Measurements from ENCODE around the gene SRBD1.
"Not testable (repeated sequence)": the region's sequence is repeated elsewhere in the genome, so short reads cannot be mapped to it uniquely, and the experiment has no call there.

The SRBD1 gene

DNA sequence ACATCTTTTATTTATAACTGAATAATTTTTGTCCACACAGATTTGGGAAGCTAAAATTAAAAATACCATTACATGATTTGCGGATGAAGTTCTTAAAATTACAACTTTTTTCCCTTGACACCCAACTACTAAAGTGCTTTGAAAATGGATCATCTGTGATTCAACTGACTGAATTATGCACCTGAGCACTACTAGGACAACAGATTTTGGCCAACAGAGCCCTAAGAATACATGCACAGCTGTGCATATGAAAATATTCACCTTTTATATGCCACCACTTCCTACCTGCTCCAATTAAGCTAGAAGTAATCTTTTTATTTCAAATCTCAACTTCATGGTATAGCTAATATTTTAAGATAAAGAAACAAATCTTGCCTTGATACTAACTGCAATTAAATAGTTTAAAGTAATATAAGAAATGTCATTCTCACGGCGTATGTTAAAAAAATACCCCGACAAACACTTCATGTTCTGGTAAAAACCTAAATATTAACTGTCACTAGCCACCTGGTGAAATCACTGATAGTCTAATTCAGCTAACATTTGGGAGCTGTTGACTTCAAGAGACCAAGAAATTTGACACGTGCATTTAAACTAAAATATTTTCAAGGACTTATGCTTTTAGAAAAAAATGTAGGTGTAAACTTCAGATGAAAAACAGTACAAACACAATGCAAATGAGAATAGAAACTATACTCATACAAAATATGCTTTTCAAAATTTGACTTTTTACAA, 153.7 kb downstream of the SRBD1 start:
- no peak for DNase-seq

DNA sequence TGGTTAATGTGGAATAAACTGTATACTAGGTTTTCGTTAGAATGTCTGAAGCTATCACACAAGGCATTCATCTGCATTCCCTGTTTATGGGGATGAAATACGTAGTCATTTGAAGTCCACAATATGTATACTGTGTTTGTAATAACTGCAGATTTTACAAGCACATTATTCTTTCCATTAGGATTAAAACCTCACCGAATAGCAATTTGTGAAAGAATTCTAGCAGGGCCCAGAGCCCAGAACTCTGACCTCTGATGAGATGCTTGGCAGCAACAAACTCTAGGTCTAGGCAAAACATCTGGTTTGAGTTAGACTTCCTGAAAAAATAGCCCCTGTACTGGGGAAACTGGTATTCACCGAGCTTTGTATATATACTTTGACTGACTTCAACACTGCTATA, 158.2 kb downstream of the SRBD1 start:
- no peak for DNase-seq

DNA sequence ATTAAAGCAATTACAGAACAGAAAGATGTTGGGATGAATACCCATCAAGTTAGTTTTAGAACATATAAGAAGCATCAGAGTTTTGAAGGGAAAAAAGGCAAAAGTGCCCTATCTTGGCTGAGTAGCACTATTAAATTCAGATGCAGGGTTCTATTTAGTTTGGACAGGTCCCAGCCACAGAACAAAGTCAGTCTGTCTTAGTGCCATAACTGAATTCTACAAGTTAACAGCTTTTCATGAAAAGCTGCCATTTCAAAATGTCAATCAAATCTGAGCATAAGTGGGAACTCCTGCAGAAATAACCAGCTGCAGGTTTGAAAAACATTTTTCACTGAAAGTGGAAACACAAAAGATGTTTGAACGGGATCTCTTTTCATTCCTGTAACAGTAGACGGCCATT, 160.4 kb downstream of the SRBD1 start:
- peak; percentile 27 for DNase-seq

DNA sequence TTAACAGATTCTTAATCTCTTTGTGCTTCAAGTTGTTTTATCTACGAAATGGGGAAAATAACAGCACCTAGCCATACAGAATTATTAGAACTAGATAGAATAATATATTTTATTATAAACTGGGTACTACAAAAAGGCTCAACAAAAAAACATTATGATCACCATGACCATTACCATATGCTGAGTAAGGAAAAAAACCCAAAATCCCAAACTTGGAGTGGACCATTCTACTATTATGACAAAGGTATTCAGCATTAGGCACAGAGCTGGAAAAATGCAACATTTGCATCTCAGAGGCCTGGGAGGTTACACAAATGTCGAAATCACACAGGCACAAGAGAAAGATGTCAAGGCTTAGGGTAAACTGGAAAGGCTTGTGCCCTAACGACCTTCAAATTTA, 162.8 kb downstream of the SRBD1 start:
- DNase-seq = no peak

DNA sequence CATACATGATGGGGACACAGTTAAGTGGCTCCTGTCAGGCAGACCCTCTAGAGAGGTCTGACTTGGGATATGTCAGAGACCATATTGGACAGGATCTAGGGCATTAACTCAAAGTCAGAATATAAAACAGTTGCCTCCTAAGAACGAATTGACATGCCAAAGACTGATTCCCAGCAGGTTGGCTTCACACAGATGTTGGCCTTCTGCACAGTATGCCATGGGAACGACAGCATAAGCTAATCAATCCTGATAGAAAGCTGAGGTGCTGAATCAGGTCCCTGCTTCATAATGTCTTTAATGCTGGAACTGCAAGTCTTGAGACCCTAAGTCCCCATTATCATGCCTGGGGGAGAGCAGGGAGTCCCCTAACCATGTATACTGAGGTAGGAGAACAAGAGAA, 165.1 kb downstream of the SRBD1 start:
- no peak for DNase-seq

DNA sequence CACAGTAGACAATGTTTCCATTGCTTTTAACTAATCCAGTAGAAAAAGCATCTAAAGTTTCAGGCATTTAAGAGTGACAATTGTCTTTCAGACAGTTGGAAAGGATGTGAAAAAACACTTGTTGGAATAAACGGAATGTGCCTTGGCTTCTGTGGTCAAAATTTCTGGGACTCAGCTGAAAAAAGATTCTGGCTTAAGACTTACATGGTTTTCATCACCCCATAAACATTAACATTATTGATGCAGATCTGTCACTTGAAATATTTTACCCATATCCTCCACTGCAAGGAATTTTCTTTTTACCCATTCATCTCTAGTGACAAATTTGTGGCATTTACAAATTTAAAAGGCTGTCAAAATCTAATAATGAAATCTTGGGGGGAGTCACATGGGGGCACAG, 166.0 kb downstream of the SRBD1 start:
- no peak for DNase-seq

DNA sequence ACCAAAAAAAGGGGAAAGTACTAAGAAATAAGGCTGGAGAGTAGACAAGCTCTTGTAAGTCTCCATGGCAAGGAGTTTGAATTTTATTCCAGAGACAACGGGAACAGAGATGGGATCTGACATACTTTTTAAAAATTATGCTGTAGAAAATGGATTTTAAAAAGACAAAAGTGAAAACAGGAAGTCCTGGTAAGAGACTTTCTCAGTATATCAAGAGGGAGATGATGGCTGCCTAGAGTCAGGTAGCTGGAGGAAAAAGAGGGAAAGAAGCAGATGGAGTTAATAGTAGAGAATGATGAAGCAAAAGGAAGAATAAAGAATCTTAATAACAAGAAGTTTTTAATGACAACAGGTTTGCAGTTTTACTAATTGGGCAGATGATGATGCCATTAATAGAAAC, 168.1 kb downstream of the SRBD1 start:
- no peak for DNase-seq

DNA sequence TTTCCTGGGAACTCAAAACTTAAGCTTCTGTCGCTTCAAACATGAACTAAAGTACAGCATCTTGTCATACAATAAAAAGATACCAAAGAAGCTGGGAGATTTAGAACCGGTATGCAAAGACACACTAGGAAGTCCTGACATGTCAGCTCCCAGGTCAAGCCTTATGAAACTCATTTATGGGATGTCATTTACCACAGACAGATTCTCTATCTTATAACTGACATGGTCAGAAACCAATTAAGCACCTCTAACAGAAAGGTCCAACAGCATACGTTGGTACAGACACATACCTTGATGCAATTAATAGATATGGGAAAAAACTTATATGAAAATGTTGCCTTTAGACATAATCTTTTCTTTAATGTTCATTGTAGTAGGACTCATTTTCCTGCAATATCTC, 169.0 kb downstream of the SRBD1 start:
- no peak for DNase-seq

DNA sequence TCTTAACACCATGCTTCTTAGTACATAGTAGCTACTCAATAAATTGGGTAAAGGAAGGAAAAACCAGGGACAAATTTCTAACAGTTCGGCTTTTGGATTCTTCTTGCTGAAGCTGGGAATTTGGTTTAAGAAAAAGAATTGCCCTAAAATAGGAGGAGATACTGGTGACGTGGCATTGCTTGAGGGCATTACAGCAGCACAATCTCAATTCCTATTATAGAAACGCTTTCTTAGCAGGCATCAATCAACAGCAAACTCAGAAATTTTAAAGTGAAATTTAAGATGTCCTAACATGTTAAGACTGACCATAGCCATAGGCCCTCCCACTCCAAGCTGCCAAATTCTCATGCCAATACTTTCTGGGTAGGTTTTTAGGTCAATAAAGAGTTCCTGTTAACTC, 169.5 kb downstream of the SRBD1 start:
- no peak for DNase-seq

DNA sequence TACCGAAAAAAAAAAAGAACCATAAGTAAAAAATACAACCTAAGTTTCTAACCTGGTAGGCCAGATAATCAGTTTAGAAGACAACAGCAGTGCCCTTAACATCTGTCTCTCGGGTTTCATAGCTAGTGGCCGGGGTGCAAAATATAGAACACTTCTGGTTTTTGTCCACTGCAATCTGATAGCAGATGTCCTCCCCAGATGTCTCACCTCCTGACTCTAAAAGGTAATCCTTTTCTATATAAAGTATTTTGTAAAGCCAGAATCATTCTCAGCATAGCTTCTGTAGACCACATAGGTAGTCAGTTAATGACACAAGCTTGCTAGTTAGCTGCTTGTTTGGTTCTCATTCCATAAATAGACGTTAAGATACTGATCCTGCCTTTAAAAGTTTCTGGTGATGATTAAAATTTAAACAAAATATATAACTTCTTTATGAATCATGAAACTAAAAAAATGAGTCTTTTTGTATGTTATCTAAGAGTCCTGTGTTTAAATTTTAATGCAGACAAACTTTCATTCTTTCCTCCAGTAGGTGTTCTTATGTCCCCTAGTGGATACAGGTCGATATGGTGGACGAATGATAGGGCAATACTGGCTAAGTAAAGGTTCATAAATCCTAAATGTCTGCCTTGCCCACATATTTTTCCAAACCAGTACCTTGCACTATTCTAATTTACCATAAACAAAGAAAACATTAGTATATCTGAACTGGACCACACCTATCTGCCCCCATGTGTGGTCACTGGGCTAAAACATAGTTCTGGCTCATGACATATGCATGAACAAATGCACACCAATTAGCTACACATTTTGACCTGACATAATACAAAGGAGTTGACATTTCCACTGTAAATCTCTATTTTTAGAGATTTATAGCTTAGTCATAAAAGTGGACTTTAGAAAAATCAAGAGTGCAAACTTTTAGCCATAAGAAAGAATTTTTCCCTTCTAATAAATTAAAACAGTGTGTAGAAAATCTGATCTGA, 171.0 kb downstream of the SRBD1 start:
- peak; percentile 6 for DNase-seq

DNA sequence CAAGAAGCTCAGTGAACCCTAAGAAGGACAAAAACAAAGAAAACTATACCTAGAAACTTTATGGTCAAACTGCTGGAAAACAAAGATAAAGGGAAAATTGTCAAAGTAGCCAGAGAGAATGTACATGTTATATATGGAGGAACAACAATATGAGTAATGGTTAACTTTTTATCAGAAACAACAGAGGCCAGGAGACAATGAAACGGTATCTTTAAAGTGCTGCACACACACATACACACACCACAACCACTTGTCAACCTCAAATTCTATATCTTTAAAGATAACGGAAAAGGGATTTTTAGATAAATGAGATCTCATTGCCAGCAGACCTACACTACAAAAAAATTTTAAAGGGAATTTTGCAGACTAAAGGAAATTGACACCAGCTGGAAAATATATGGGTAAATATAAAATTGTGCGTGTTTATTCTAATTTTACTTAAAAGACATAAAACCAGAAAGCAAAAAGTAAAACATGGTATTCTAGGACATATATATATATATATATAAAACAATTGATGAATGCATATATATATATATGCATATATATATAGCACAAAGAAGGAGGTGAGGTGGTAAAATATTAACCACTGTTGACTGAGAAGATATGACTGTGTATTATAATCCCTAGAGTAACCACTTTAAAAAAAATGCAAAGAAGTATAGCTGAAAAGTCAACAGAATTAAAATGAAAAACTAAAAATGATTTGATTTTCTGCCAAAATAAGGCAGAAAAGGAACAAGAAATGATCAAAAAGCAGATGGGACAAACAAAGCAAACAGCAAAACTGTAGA, 172.0 kb downstream of the SRBD1 start:
- no peak for DNase-seq

DNA sequence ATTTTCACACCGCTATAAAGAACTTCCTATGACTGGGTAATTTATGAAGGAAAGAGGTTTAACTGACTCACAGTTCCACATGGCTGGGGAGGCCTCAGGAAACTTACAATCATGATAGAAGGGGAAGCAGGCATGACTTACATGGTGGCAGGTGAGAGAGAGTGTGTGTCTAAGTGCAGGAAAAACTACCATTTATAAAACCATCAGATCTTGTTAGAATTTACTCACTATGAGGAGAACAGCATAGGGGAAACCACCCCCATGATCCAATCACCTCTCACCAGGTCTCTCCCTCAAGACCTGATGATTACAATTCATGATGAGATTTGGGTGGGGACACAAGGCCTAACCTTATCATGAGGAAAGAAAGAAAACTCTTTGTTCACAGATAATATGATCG, 174.6 kb downstream of the SRBD1 start:
- no peak for DNase-seq

DNA sequence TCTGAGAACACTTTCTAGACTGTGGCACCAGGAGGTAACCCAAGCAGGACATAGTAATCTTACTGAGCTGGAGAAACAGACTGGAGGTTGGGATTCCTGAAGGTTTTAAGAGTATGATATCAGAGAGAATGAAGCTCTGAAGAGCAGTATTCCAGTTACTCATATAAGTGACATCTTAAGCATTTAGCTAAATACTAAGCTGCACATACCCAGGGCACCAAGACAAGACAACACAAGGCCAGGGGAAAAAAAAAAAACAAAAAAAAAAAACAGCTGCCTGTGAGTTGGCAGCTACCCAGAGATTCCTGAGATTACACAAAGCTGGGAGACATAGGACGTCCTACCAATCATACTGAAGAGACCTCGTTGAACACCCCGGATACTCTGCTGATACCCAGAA, 175.8 kb downstream of the SRBD1 start:
- no peak for DNase-seq

DNA sequence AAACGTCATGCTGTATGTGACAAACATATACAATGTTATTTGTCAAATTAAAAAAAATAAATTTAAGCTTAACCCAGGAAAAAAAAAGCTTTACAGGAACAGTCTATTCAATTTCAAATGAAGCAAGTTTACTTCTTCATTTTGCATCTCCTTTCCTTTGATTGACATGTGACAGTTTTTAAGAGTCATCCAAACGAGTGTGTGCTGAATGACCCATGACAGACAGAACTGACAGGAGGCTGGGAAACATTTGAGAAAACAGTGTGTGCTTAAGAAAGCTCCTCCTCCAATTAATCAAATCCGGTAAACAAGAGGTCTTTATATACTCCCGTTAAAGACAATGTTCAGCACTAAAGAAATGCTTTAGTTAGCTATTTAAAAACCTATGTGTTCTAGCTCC, 177.7 kb downstream of the SRBD1 start:
- no peak for DNase-seq

DNA sequence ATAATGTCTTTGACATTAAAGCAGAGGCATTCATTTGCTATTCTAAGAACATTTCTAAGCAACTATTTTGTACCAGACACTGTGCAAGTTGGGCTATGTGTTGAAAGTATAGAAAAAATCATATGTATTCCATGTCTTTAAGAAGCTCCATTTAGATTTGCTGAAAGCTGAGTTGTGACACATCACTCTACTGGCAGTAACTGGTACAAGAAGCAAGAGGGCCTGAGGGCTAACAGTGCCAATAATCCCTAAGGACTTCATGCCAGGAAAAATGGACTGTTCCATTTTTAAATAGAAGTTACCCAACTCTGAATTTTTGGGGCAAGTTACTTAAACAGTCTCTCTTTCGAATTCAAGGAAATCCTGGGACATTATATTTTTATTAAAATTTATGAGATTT, 178.7 kb downstream of the SRBD1 start:
- no peak for DNase-seq

DNA sequence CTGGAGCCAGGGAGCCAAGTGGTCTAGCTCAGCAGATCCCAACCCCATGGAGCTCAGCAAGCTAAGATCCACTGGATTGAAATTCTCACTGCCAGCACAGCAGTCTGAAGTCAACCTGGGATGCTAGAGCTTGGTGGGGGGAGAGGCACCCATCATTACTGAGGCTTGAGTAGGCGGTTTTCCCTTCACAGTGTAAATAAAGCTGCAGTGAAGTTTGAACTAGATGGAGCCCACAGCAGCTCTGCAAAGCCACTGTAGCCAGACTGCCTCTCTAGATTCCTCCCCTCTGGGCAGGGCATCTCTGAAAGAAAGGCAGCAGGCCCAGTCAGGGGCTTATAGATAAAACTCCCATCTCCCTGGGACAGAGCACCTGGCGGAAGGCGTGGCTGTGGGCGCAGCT, 185.0 kb downstream of the SRBD1 start:
- DNase-seq = not testable (repeated sequence)

DNA sequence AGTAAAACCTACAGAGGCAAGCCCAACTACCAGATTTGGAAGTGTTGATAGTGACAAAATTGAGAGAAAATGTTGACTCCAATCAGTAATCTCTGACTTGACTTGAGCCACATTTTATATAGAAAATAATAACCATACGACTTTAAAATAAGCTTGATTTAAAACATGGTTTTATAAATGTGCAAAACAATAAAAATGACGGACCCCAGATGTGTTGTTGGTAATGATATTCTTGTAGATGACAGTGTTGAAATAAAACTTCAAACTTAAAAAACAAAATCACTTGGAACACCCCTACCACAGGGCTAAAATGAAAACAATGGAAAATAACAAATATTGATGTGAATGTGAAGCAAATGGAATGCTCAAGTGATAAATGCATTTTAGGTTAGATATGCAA, 188.1 kb downstream of the SRBD1 start:
- no peak for DNase-seq

DNA sequence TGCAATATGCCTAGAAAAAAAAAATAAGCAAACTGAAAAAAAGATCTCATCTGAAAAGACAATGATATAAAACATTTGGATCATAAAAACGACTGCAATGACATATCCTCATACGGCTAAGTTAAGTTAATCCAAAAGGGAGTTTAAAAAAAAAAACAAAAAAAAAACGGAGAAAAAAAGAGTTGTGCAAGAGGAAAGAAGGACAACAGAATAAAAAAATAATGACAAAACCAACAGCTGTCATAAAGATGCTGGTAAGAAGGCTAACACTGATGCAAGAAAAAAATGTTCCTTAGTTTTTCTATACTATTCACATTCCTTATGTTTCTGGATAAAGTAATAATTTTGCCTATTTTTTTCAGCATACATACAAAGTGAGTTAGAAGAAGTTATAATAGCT, 192.5 kb downstream of the SRBD1 start:
- no peak for DNase-seq

DNA sequence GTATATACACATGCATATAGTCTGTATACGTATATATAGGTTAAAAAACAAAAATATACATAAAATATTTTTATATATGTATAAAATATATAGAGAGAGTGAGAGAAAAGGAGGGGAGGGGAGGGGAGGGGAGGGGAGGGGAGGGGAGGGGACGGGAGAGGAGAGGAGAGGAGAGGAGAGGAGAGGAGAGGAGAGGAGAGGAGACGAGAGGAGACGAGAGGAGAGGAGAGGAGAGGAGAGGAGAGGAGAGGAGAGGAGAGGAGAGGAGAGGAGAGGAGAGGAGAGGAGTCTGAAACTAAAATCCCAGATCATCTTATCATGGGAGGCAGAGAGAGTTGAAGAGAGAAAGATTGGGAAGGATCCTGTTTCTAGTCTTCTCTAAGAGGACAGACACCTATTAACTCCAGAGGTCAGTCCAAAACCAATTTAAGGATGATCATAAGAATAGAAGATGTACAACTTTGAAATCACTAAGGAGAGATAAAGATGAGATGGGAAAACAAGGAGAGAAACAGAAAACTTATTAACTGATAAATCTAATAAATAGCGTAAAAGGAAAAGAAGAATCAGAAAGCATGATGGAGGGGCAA, 195.4 kb downstream of the SRBD1 start:
- no peak for DNase-seq

DNA sequence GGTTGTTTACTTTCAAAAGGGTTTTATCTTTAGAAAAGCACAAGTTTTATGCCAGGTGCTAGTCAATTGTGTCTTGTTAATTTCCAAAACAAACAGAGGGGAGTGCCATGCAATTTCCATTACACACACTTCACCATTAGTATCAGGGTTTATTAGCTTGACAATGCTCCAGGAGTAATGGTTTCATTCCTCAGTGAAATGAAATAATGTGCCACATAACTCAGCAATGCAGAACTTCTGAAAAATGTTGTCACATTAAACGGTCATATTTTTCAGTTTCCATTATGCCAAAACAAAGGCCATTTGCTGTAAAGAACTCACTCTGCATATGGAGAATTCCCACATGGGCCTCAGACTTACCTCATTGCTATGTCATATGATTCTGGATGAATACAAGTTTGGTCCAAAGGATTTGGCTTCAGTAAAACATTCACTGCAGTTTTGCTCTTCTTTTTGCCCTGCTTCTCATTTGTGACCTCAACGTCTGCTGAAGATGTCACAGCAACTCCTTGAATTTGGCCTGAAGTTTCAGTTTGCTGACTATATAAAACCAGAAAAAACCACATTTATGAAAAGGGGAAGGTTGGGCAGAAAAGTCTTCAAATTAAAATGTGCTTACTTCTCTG, 198.2 kb downstream of the SRBD1 start:
- DNase-seq = no peak

DNA sequence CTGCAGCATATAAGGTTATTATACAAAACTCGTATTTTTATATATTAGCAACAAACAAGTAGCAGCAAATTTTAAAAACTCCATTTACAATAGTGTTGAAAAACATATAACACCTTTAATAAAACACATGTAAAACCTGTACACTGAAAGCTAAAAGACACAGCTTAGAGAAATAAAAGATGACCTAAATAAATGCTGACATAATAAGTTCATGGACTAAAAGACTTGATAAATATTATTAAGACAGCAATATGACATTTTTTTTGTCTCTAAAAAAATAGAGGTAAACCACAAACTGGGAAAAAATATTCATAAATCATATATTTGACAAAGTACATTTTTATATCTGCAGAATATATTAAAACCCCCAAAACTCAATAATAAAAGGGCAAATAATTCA, 201.4 kb downstream of the SRBD1 start:
- DNase-seq = no peak

DNA sequence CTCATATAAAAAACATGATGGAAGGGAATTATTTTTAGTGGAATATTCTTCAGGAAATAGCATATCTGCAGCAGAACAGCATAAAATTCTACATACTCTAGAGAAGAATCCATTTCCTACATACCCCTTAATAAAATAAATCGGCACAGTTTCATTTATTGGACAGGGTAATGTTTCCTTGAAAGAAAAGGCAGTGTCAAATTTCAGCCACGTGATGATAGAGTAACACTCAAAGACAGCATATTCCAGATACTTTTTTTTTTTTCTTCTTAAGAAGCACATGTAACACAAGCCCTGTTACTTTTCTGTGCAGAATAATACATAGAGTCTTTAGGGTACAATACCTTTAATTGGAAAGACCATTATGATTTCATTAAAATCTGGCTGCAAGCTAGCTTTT, 204.4 kb downstream of the SRBD1 start:
- no peak for DNase-seq
